ENCODE results near the gene NSDHL.

NSDHL gene

DNA sequence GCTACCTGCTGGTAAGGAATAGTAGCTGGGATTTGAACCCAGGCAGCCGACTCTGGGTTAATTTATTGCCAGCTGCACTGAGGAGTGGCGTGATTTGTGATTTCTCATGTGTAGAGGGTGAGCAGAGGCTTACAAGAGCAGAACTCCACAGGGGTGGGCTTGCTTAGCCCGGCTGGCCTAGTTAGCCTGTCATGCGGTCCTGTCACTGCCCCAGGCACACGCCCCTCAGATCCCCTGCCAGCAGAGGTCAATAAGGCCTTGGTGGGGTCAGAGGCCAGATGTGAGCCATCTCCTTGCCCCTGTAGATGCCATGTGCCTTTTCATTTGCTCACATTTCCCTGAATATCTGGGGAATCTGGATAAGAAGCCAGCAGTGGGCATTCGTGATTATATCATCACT is 13.4 kb downstream of the NSDHL start:
- no peak for DNase-seq (ENCODE audit: low read depth)

GRCh38 chrX:152845618-152846240 is 14.9 kb downstream of the NSDHL start:
- DNase-seq (ENCODE audit: low read depth), result no peak

- no peak for DNase-seq (ENCODE audit: low read depth)
Observed at GRCh38 chrX:152847281-152847680, 16.4 kb downstream of the NSDHL start.

DNA sequence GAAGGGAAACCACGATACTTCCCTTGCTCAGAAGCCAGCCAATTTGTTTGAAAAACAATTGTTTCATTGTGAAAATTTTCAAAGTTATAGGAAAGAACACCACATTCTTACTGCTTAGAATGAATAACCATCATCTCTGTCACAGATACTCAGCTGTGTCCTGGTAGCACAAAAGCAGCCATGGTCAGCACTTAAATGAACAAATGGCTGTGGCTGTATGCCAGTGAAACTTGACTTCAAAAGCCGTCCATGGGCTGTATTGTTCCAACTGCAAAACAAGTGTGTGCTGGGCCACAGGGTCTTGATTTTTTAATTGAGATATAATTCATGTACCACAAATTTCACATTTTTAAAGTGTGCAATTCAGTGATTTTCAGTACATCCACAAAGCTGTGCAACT is 19.6 kb downstream of the NSDHL start:
- DNase-seq (ENCODE audit: low read depth), result no peak

GRCh38 chrX:152853986-152854385 is 23.1 kb downstream of the NSDHL start:
- no peak for DNase-seq (ENCODE audit: low read depth)

DNA sequence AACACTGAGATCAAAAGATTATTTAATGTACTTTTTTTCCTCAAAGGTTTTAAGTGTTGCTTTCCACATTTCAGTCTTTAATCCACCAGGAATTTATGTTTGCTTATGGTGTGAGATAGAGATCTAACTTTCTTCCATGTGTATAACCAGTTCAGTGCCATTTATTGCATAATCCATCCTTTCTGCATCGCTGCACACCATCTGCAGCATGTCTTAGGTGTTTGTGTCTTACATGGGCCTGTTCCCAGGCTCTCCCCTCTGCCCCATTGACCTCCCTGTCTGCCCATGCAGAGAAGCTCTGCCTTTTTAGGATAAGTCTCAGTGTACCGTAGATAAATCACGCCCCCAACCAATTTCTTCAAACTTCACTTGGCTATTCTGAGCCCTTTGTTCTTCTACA is 30.3 kb downstream of the NSDHL start:
- DNase-seq (ENCODE audit: low read depth), result no peak

DNA sequence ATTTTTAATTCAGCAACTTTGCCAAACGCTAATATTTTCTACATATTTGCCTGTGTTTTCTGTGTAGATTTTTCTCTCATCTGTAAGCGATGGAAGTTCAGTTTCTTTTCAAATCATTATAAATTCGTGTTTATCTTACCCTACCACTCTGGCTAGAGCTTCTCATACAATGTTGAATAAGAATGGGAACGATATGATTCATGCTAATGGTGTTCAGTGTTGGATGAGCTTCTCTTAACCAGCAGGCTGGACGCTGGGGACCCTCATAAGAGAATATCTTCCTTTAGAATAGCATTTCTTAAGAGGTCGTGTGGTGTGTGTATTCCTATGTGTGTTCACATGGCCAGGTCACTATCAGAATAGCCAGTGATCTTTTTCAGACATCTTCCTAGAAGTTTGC is 31.0 kb downstream of the NSDHL start:
- no peak for DNase-seq (ENCODE audit: low read depth)

GRCh38 chrX:152865232-152865920 is 34.5 kb downstream of the NSDHL start:
- DNase-seq (ENCODE audit: low read depth), result no peak

DNA sequence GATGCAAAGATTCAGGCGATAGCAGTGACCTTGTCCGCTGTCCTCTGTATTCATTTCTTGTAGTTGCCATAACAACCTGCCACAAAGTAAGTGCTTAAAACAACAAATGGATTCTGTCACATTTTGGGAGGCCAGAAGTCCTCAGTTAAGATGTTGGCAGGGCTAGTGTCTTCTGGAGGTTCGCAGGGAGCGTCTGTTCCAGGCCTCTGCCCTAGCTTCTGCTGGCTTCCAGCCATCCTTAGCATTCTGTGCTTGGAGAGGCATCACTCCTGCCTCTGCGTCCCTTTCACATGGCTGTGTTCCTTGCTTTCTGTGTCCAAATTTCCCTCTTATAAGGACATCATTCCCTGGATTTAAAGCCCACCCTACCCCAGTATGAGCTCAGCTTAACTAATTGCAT is 35.5 kb downstream of the NSDHL start:
- DNase-seq (ENCODE audit: low read depth), result no peak

- no peak for DNase-seq (ENCODE audit: low read depth)
Observed at GRCh38 chrX:152869972-152870371, 39.1 kb downstream of the NSDHL start.

- no peak for DNase-seq (ENCODE audit: low read depth)
Observed at GRCh38 chrX:152871260-152871659, 40.4 kb downstream of the NSDHL start.

GRCh38 chrX:152872522-152872921 is 41.7 kb downstream of the NSDHL start:
- DNase-seq (ENCODE audit: low read depth), result no peak

DNA sequence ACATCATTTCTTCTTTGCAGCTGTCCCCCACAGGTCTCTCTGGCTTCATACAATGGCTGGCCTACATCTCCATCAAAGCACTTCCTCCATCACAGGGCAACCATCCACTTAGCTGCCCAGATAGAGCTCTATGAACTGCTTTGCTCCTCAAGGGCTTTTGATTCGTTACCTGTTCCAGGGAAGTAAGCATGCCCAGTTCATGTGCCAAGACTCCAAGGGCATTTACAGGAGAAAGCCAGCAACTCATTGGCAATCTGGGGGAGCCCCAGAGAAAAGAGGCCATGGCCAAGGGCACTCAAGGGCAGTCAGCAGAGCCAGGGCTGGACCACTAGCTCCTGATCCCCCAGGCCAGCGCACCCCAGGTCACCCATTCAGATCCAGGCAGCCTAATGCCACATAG is 42.5 kb downstream of the NSDHL start:
- no peak for DNase-seq (ENCODE audit: low read depth)

DNA sequence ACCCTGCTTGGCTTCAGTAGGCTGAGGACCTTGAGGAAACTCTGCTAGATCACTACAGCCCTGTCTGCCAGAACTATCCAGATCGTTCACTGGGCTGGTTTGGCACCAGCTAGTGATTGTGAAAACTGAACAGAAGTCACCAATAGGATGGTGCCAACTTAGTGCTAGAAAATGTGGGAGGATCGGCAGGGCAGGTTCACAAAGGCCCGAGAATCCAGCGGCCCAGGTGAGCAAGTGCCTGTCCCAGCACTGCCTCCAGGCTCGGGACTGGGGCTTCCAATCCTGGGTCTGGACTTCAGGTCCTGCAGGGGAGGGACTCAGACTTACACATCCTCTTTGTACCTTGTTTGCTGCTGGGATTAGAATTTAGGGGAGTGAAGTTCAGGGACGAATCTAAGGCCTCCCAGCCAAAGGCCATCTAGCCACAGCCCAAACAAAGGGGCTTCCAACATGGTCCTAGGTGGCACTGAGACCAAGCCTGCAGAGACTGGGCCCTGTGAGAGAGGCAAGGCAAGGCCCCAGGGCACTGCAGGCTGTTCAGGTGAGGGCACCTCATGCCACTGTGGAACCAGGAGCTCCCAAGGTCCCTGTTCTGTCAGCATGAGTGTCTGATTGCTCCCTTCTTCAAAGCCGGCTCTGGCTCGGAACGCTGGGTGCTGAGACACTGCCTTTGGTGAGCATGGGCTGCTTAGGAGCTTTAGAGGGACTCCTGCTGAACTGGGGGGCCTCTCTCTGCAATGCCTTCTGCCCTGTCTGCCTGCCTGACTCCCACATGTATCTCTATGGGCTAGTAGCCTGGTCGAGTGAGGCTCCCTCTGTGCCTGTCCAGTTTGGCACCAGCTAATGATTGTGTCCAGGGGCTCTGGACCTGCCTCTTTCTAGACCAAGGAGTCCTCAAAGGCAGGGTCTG is 46.3 kb downstream of the NSDHL start:
- DNase-seq (ENCODE audit: low read depth), result no peak

GRCh38 chrX:152878976-152879755 is 48.3 kb downstream of the NSDHL start:
- no peak for DNase-seq (ENCODE audit: low read depth)

GRCh38 chrX:152881289-152881688 is 50.4 kb downstream of the NSDHL start:
- DNase-seq (ENCODE audit: low read depth), result no peak

DNA sequence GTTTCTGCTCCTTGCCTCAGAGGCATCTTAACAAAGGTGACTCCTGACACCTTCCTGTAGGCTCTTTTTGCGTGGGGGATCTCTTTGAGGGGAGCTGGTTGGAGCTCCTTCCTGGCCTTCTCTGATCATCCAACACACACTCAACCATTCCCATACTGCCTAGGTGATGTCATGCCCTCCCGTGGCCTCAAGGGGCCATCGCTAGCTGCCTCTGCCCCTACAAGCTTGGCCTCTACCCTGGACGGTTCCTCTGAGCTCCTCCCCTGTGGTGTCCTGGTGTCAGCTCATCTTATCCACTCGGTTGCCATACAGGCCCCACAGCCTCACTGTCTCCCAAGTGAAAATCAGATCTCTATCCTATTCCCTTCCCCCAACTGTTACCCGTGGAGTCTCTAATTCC is 53.3 kb downstream of the NSDHL start:
- no peak for DNase-seq (ENCODE audit: low read depth)

DNA sequence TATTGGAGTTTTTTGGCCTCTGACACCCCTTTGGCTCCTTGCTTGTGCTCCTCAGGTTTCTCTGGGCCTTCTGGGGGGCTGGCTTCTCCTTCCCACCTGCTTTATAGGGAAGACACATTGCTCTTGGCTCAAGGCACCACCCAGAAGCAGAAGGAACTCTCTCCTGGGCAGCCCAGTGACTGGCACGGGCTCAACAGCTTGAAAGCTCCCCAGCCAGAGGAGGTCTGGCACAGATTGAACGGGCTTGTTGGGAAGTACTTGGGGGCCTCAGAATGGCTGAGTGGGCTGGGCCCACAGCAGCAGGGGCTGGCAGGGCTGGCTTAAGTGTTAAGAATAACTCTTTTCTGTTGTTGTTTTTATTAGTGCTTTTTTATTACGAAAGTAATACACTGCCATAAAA is 55.9 kb downstream of the NSDHL start:
- DNase-seq (ENCODE audit: low read depth), result no peak

DNA sequence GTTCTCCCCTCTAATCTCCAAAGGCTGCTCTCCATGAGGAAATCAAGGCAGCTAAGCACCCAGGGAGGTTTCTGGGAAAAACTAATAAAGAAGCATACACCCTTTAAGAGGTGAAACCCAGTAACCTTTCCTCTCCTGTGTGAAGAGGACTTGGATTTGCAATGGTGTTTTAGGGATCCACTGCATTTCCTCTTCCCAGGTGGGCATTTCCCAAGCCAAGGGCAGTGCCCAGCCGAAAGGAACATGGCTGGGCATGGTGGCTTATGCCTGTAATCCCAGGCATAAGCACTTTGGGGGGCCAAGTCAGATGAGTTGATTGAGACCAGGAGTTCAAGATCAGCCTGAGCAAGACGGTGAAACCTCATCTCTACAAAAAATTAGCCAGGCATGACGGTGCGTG is 61.6 kb downstream of the NSDHL start:
- DNase-seq (ENCODE audit: low read depth), result no peak

- no peak for DNase-seq (ENCODE audit: low read depth)
Observed at GRCh38 chrX:152892999-152893891, 62.4 kb downstream of the NSDHL start.

DNA sequence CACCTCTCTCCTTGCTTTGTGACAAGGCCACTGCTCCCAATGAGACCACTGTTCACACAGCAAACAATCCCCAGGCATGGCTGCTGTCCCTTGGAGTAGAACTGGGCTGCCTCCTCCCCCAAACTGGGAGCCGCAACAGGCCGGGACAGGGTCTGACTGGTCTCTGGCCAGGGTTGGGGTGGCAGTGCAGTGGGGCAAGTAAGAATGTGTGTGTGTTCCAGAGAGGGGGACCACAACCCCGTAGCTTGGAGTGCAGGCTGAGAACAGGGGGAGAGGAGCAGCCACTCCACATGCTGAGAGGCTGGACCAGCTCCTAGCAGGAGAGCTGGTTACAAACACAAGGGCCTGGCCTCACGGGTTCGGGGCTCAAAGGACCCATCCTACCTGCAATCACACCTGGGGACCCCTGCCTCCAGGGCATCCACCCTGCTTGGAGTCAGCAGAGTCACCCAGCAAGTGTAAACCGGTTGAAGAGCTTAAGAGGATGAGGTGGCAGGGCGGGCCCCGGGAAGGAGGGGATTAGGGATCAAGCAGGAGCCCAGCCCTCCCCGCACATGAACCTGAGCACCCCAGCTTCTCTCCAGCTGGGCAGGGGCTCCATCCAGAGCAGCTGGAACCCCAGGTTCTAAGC is 63.2 kb downstream of the NSDHL start:
- no peak for DNase-seq (ENCODE audit: low read depth)

Data from stimulated activated CD8-positive, alpha-beta memory T cell treated with anti-CD3 and anti-CD28 coated beads, Interleukin-7, amount 100 ng/mL, for 24 hours (primary cell).